GM21367 (cell line): ENCODE results near the gene AKAP6.
"Not testable (repeated sequence)": the region's sequence is repeated elsewhere in the genome, so short reads cannot be mapped to it uniquely, and the experiment has no call there.

ENCODE experiments used
- ATAC-seq: cut with Tn5 transposase; IDR thresholded peaks from one replicate; pipeline ENCODE4 v1.9.1; 2021; ENCODE audit not compliant: unreplicated experiment

AKAP6 gene

GRCh38 chr14:32367516-32367915 is 38.4 kb downstream of the AKAP6 start:
- ATAC-seq: no peak

GRCh38 chr14:32368107-32368506 is 39.0 kb downstream of the AKAP6 start:
- no peak for ATAC-seq

- ATAC-seq: no peak
These were observed 41.6 kb downstream of the AKAP6 start for GRCh38 chr14:32370714-32371113.

DNA sequence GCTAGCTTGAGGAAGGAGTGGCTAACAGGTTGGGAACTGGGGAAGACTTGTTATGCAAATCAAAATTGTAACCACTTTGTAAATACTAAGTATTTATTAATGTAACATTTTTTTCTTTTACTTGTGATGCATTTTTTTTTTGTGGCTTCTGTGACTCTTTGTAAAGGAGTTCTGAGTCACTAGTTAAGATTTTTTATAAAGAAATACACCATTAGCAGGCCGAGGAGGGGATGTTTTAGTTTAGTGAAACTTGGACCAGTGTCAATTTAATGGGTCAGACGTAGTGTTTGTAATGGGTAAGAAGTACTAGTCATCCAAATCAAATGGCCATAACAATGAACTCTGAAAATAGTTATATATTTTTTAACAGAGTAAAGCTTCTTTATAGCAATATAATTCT is 43.1 kb downstream of the AKAP6 start:
- no peak for ATAC-seq

- ATAC-seq: not testable (repeated sequence)
These were observed 44.1 kb downstream of the AKAP6 start for GRCh38 chr14:32373174-32373573.

DNA sequence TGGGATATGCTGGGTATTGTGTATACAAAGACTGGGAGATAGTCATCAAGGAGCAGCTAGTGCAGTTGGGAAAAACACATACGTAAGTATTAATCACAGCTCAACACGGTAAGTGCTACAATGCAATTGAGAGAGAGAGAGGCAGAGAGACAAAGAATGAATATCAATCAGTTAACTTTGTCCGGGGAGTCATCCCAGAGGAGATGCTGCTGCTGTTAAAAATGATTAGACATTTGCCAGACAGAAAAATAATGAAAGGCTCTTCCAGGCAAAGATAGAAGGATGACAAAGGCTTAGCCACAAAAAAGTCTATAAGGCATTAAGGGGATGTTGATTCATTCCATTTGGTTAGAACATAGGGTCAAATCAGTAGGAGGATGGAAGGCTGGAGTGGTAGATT is 45.1 kb downstream of the AKAP6 start:
- no peak for ATAC-seq

DNA sequence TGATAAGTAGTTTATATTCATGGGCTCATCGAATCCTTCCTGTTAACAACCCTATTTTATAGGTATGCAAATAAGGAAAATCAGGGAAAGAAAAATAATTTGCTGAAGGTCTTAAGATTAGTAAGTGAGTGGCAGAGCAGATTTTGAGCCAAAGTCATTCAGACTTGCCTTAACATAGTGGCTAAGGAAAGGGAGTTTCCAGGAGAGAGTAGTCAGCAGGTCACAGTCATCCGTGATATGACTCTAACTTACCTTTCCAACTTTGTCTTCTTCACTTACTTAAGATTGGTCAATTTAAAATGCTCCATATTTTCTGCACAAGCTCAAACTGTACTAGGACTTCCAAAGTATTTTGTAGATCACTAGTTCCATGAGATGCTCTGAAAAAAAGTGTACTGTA is 46.6 kb downstream of the AKAP6 start:
- no peak for ATAC-seq

GRCh38 chr14:32377046-32377646 is 48.0 kb downstream of the AKAP6 start:
- ATAC-seq: no peak

DNA sequence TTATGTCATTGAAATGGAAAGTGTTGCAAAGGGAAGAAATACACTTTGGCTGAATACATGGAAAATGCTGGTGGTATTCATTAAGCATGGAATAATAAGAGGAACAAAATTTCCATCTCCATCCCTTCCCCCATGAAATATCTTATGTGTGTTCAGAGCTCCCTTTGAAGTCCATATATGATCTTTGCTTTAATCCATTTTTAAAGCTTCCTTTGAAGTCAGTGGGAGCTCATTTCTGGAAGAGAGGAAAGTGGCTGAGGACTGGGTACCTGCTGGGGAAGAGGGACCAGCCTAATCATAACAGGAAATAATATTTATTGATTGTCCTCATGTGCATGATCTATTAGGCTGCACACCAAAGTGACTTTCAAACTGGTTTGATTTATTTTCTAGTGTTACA is 49.2 kb downstream of the AKAP6 start:
- no peak for ATAC-seq

- no peak for ATAC-seq
These were observed 50.3 kb downstream of the AKAP6 start for GRCh38 chr14:32379447-32379846.

- ATAC-seq: no peak
These were observed 52.8 kb downstream of the AKAP6 start for GRCh38 chr14:32381869-32382268.

GRCh38 chr14:32382704-32383103 is 53.6 kb downstream of the AKAP6 start:
- no peak for ATAC-seq

GRCh38 chr14:32383364-32384009 is 54.4 kb downstream of the AKAP6 start:
- no peak for ATAC-seq

DNA sequence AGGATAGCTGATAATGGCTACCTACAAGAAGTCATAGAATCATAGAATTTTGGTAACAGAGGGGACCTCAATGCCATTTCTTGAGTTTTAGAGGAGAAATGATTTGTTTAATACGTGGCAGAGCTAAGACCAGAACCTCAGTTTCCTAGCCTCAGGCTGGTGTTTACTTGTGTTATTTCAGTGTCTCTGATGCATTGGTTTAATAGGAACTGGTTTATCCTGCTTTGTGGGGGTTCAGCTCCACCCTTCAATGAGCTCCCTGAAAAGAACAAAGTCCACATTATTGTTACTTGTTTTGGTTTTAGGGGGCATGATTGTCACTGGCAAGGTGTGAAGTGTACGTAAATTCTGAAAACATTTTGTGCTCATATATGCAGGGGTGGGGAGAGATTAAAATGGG is 55.4 kb downstream of the AKAP6 start:
- no peak for ATAC-seq

DNA sequence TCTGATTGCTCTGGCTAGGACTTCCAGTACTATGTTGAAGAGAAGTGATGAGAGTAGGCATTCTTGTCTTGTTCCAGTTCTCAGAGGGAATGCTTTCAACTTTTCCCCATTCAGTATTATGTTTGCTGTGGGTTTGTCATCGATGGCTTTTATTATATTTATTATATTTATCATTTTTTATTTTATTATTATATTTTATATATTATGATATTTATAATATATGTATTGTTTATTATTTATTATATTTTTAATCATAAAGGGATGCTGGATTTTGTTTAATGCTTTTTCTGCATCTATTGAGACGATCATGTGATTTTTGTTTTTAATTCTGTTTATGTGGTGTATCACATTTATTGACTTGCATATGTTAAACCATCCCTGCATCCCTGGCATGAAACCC is 58.2 kb downstream of the AKAP6 start:
- ATAC-seq: not testable (repeated sequence)

- ATAC-seq: no peak
These were observed 64.0 kb downstream of the AKAP6 start for GRCh38 chr14:32393119-32393518.

- no peak for ATAC-seq
These were observed 64.9 kb downstream of the AKAP6 start for GRCh38 chr14:32394038-32394437.

DNA sequence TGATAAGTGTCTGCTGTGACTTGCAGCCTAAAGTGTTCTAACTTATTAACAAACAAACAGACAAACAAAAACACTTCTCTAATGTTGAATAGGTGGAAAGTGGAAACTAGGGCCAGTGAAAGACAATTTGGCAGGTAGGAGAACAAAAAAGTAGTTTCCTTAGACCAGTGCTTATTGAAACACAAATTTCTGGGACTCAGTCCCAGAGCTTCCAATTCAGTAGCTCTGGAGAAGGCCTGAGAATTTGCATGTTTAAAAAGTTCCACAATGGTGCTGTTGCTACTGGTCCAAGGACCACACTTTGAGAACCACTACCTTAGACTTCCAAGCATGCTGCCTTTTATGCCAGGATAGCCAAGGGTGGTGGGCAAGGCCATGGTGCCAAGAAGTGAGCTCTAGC is 67.8 kb downstream of the AKAP6 start:
- no peak for ATAC-seq

GRCh38 chr14:32397861-32398640 is 69.0 kb downstream of the AKAP6 start:
- no peak for ATAC-seq

GRCh38 chr14:32399920-32400319 is 70.8 kb downstream of the AKAP6 start:
- ATAC-seq: no peak

- ATAC-seq: no peak
These were observed 71.4 kb downstream of the AKAP6 start for GRCh38 chr14:32400480-32400879.

GRCh38 chr14:32403021-32403420 is 73.9 kb downstream of the AKAP6 start:
- no peak for ATAC-seq
